ENCODE measurements around the gene MLLT3.

MLLT3 gene

GRCh38 chr9:20409321-20410092 is 212.8 kb downstream of the MLLT3 start:
- no peak for DNase-seq (ENCODE audit: low read depth)

GRCh38 chr9:20408513-20408912 is 213.8 kb downstream of the MLLT3 start:
- DNase-seq (ENCODE audit: low read depth) = no peak

GRCh38 chr9:20407013-20407412 is 215.3 kb downstream of the MLLT3 start:
- DNase-seq (ENCODE audit: low read depth) = no peak

GRCh38 chr9:20406344-20406743 is 216.0 kb downstream of the MLLT3 start:
- no peak for DNase-seq (ENCODE audit: low read depth)

- no peak for DNase-seq (ENCODE audit: low read depth)
These were observed 216.7 kb downstream of the MLLT3 start for GRCh38 chr9:20405616-20406015.

GRCh38 chr9:20405078-20405477 is 217.2 kb downstream of the MLLT3 start:
- DNase-seq (ENCODE audit: low read depth) = no peak

- DNase-seq (ENCODE audit: low read depth) = no peak
These were observed 218.0 kb downstream of the MLLT3 start for GRCh38 chr9:20404192-20404813.

GRCh38 chr9:20403346-20403745 is 219.0 kb downstream of the MLLT3 start:
- DNase-seq (ENCODE audit: low read depth) = no peak

GRCh38 chr9:20402273-20402875 is 219.9 kb downstream of the MLLT3 start:
- no peak for DNase-seq (ENCODE audit: low read depth)

- no peak for DNase-seq (ENCODE audit: low read depth)
These were observed 223.6 kb downstream of the MLLT3 start for GRCh38 chr9:20398536-20399338.

- DNase-seq (ENCODE audit: low read depth) = no peak
These were observed 225.0 kb downstream of the MLLT3 start for GRCh38 chr9:20397348-20397747.

GRCh38 chr9:20396509-20396908 is 225.8 kb downstream of the MLLT3 start:
- no peak for DNase-seq (ENCODE audit: low read depth)

GRCh38 chr9:20395651-20396050 is 226.6 kb downstream of the MLLT3 start:
- no peak for DNase-seq (ENCODE audit: low read depth)

- no peak for DNase-seq (ENCODE audit: low read depth)
These were observed 227.3 kb downstream of the MLLT3 start for GRCh38 chr9:20394969-20395368.

GRCh38 chr9:20391208-20391607 is 231.1 kb downstream of the MLLT3 start:
- DNase-seq (ENCODE audit: low read depth) = no peak

GRCh38 chr9:20390400-20390799 is 231.9 kb downstream of the MLLT3 start:
- no peak for DNase-seq (ENCODE audit: low read depth)

GRCh38 chr9:20387062-20387461 is 235.2 kb downstream of the MLLT3 start:
- DNase-seq (ENCODE audit: low read depth) = no peak

GRCh38 chr9:20384642-20385041 is 237.7 kb downstream of the MLLT3 start:
- DNase-seq (ENCODE audit: low read depth) = no peak

- DNase-seq (ENCODE audit: low read depth) = no peak
These were observed 239.7 kb downstream of the MLLT3 start for GRCh38 chr9:20382460-20383071.

GRCh38 chr9:20380546-20380945 is 241.8 kb downstream of the MLLT3 start:
- DNase-seq (ENCODE audit: low read depth) = no peak

- no peak for DNase-seq (ENCODE audit: low read depth)
These were observed 242.5 kb downstream of the MLLT3 start for GRCh38 chr9:20379804-20380225.

GRCh38 chr9:20378851-20379250 is 243.4 kb downstream of the MLLT3 start:
- DNase-seq (ENCODE audit: low read depth) = no peak
